Measurements from ENCODE around the gene NFS1.
"Not testable (repeated sequence)": the region's sequence is repeated elsewhere in the genome, so short reads cannot be mapped to it uniquely, and the experiment has no call there.

NFS1 gene

GRCh38 chr20:35706591-35707529 is 7.7 kb upstream of the NFS1 start:
- 85 to 93% methylated on average over 7 of the region's 17 CpGs for WGBS, 2 experiments (ENCODE audit: insufficient coverage in 2 of 2)
- peaks cover 75% of the 10 kb centered on the region for H3K36me3 ChIP-seq (ENCODE audit: control insufficient read depth, insufficient read depth, low read length)
- not testable (repeated sequence) for H3K4me1 ChIP-seq (ENCODE audit: control insufficient read depth, insufficient read depth, low read length, poor library complexity, severe bottlenecking); H3K9me3 ChIP-seq (ENCODE audit: control insufficient read depth, low read length); H3K27ac ChIP-seq (ENCODE audit: low read depth, low read length, severe bottlenecking); H3K4me3 ChIP-seq (ENCODE audit: extremely low read depth, insufficient read depth, low read length, poor library complexity, severe bottlenecking)

DNA sequence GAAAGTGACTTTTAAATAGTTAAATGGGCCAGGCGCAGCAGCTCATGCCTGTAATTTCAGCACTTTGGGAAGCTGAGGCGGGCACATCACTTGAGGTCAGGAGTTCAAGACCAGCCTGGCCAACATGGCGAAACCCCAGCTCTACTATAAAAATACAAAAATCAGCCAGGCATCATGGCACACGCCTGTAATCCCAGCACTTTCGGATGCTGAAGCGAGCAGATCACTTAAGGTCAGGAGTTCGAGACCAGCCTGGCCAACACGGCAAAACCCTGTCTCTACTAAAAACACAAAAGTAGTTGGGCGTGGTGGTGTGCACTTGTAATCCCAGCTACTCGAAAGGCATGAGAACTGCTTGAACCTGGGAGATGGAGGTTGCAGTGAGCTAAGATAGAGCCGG is 6.7 kb upstream of the NFS1 start:
- WGBS, 2 experiments (ENCODE audit: insufficient coverage in 2 of 2), result 96 to 100% methylated on average over 5 to 10 of the region's 11 CpGs
- H3K27ac ChIP-seq (ENCODE audit: low read depth, low read length, severe bottlenecking); H3K4me1 ChIP-seq (ENCODE audit: control insufficient read depth, insufficient read depth, low read length, poor library complexity, severe bottlenecking); H3K9me3 ChIP-seq (ENCODE audit: control insufficient read depth, low read length); H3K4me3 ChIP-seq (ENCODE audit: extremely low read depth, insufficient read depth, low read length, poor library complexity, severe bottlenecking): not testable (repeated sequence)
- H3K36me3 ChIP-seq (ENCODE audit: control insufficient read depth, insufficient read depth, low read length), result peaks cover 65% of the 10 kb centered on the region

DNA sequence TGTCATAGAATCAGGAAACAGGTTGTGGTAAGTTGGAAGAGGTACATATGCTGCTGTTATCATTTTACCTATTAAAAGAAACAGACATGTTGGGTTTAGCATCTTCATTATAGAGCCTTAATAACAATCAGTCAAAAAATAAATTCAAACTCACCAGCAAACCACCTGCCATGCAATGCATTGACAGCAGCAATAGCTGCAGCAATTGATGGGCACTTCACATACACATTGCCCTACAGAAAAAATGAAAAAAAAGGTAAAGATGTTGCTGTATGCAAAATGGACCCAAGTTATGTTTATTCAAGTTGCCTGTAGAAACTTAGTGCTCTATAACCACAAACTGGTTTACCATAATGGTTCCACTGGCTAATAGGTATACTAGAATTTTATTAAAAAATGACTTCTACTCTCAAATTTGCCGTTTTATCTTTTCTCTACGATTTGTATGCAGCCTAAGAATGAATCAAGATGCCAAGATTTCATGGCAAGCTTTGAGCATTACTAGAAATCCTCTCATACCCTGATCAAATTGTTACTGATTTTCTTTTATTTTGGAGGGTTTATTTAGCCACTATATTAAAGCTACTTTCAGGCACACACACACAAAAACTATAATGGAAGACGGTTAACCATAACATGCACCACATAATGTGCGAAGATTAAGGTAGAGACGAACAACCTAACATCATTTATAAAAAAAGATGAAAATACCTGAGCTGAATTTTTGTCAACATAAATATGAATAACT is 5.5 kb upstream of the NFS1 start:
- Histone ChIP-seq H3K4me1 (ENCODE audit: control insufficient read depth, insufficient read depth, low read length, poor library complexity, severe bottlenecking) (no peaks in the 10 kb centered on the region), H3K27ac (ENCODE audit: low read depth, low read length, severe bottlenecking) (no peak overlapping the region), H3K9me3 (ENCODE audit: control insufficient read depth, low read length) (no peaks in the 10 kb centered on the region), H3K4me3 (ENCODE audit: extremely low read depth, insufficient read depth, low read length, poor library complexity, severe bottlenecking) (no peak overlapping the region), H3K36me3 (ENCODE audit: control insufficient read depth, insufficient read depth, low read length) (peaks cover 55% of the 10 kb centered on the region)
- WGBS, 2 experiments (ENCODE audit: insufficient coverage in 2 of 2), result 100% methylated on average over 1 to 2 of the region's 5 CpGs

DNA sequence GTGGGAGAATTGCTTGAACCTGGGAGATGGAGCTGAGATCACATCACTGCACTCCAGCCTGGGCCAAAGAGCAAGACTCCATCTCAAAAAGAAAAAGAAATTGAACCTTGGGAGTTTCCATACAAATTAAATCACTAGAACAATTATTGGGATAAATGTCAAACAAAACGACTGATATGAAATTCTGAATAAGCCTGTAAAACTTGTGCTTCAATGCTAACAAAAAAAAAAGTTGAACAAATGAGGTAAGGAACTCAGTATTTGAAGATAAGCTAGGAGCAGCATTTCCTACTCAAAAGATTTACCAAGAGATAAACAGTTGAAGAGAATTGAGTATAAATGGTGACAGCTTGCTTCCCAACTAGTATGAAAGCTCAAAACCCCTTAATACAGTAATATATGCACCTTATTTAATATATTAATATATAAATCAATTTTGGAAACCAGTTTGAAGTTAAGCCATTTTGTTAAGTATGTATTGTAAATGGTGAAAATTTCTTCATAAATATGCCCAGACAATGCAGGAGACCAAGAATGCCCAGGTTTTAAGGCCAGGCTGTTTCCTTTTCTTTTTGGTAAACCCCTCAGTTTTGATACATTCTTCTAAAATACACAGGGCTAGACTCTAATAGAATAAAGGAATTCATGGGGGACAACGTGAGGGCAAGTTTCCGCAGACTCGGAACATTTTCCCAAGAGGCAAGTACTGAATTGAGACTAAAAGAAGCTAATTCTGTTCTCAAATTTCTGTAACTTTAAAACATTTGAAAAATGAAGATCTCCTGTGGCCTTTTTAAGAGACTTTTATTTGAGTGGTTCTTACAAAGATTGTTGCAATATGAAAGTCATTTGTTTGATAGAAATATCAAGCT is 3.9 kb upstream of the NFS1 start:
- H3K9me3 ChIP-seq (ENCODE audit: control insufficient read depth, low read length), result no peaks in the 10 kb centered on the region
- H3K27ac ChIP-seq (ENCODE audit: low read depth, low read length, severe bottlenecking), result peak overlapping the region; percentile 50
- H3K36me3 ChIP-seq (ENCODE audit: control insufficient read depth, insufficient read depth, low read length), result peaks cover 55% of the 10 kb centered on the region
- WGBS, 2 experiments (ENCODE audit: insufficient coverage in 2 of 2), result 80% methylated on average over 1 of the region's 4 CpGs; no CpG with 5 or more reads in 1 of the 2 experiments
- H3K4me3 ChIP-seq (ENCODE audit: extremely low read depth, insufficient read depth, low read length, poor library complexity, severe bottlenecking), result no peak overlapping the region
- H3K4me1 ChIP-seq (ENCODE audit: control insufficient read depth, insufficient read depth, low read length, poor library complexity, severe bottlenecking), result no peaks in the 10 kb centered on the region

GRCh38 chr20:35702051-35702823 is 3.1 kb upstream of the NFS1 start:
- WGBS, 2 experiments (ENCODE audit: insufficient coverage in 2 of 2), result 95 to 96% methylated on average over 10 of the region's 12 CpGs
- Histone ChIP-seq H3K9me3 (ENCODE audit: control insufficient read depth, low read length) (no peaks in the 10 kb centered on the region), H3K4me1 (ENCODE audit: control insufficient read depth, insufficient read depth, low read length, poor library complexity, severe bottlenecking) (no peaks in the 10 kb centered on the region), H3K36me3 (ENCODE audit: control insufficient read depth, insufficient read depth, low read length) (peaks cover 52% of the 10 kb centered on the region), H3K27ac (ENCODE audit: low read depth, low read length, severe bottlenecking) (peak overlapping the region; percentile 50), H3K4me3 (ENCODE audit: extremely low read depth, insufficient read depth, low read length, poor library complexity, severe bottlenecking) (no peak overlapping the region)

GRCh38 chr20:35700625-35701148 is 1.5 kb upstream of the NFS1 start:
- H3K36me3 ChIP-seq (ENCODE audit: control insufficient read depth, insufficient read depth, low read length), result peaks cover 38% of the 10 kb centered on the region
- H3K27ac ChIP-seq (ENCODE audit: low read depth, low read length, severe bottlenecking), result no peak overlapping the region
- H3K9me3 ChIP-seq (ENCODE audit: control insufficient read depth, low read length), result no peaks in the 10 kb centered on the region
- peak overlapping the region; percentile 87 for H3K4me3 ChIP-seq (ENCODE audit: extremely low read depth, insufficient read depth, low read length, poor library complexity, severe bottlenecking)
- whole genome bisulfite sequencing, 2 experiments (ENCODE audit: insufficient coverage in 2 of 2), result 88 to 100% methylated on average over 4 to 6 of the region's 7 CpGs
- H3K4me1 ChIP-seq (ENCODE audit: control insufficient read depth, insufficient read depth, low read length, poor library complexity, severe bottlenecking), result no peaks in the 10 kb centered on the region

DNA sequence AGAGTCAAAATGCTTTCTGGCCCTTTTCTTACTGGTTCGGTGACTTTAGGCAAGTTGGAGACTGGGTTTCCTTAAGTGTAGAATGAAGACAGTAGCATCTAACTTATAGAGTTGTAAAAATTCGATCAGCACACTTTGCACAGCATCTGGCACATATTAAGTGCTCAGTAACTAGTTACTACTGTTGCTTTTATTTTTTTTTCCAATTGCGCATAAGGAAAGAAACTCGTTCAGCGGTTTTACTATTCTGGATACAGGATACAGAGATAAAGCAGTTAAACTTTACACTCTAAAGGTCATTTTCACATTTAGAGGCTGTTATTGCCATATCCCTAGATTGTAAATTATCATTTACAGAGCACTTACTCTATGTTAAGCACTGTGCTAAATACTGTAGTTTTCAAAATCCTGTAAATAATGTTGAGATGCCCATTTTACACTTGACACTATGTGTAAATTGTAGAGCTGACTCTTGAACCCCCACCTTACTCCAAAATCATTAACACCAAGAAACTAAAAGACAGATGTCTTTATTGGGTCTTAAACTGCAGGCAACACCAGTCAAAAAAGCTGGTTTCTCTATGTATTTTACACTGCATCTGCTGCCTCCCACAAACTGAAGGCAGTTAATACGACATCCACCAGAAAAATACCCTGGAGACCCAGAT is 939 bp upstream of the NFS1 start:
- WGBS, 2 experiments (ENCODE audit: insufficient coverage in 2 of 2), result 29% methylated on average over 4 of the region's 6 CpGs; no CpG with 5 or more reads in 1 of the 2 experiments
- Histone ChIP-seq H3K36me3 (ENCODE audit: control insufficient read depth, insufficient read depth, low read length) (peaks cover 38% of the 10 kb centered on the region), H3K27ac (ENCODE audit: low read depth, low read length, severe bottlenecking) (peak overlapping the region; percentile 88), H3K9me3 (ENCODE audit: control insufficient read depth, low read length) (no peaks in the 10 kb centered on the region), H3K4me1 (ENCODE audit: control insufficient read depth, insufficient read depth, low read length, poor library complexity, severe bottlenecking) (no peaks in the 10 kb centered on the region), H3K4me3 (ENCODE audit: extremely low read depth, insufficient read depth, low read length, poor library complexity, severe bottlenecking) (peak overlapping the region; percentile 87)

DNA sequence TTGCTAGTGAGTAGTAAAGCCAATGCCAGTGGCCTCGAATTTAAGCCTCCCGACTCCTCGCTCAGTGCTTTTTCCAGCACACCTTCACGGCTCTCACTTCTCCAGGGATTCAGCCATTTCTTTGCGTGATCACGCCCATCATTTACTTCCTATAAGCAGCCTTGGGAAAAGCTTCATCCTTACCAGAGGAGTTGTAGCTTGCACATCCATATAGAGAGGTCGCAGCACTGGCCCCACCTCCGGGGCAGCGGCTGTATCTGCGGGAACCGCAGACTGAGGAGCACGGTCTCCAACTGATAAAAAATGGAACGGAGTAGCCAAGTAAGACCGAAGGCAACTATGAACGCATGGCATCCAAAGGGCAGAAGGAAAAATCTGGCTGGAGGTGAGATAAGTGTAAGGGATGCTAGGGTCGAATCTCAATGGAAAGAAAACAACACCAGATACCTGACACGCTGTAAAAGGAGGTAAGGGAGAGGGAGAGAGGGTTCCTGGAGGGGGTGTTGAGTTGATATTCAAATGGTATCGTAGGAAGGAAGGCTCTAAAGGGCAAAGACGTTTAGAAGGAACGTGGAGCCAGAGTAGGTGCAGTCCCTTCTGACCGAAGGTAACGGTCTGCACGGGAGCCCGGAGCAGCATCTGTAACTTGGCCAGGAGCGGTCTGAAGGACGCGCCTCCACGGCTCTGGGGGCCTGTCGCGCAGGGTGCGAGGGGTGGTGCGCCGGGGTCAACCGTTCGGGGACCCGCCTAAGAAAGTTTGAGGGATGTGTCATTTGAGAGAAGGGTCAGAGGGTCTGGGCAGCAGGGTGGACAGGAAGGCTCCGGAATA is 640 bp downstream of the NFS1 start:
- Histone ChIP-seq H3K27ac (ENCODE audit: low read depth, low read length, severe bottlenecking) (peak overlapping the region; percentile 88), H3K36me3 (ENCODE audit: control insufficient read depth, insufficient read depth, low read length) (peaks cover 23% of the 10 kb centered on the region)
- 12 to 13% methylated on average over 36 of the region's 37 CpGs for WGBS, 2 experiments (ENCODE audit: insufficient coverage in 2 of 2)

More for the DNA sequence above, 640 bp downstream of the NFS1 start:
- H3K4me1 ChIP-seq (ENCODE audit: control insufficient read depth, insufficient read depth, low read length, poor library complexity, severe bottlenecking), result no peaks in the 10 kb centered on the region
- H3K4me3 ChIP-seq (ENCODE audit: extremely low read depth, insufficient read depth, low read length, poor library complexity, severe bottlenecking), result peak overlapping the region; percentile 87
- H3K9me3 ChIP-seq (ENCODE audit: control insufficient read depth, low read length), result no peaks in the 10 kb centered on the region
